Cardiac fibroblast (primary cell): ENCODE measurements around the gene SPATA21.

Experiments used
- DNase-seq, 2 donors: peaks; one replicate each; pipeline versions ENCODE4 v3.0.0 to v3.0.0-alpha.2; 2010; ENCODE audit warnings: low read depth in 2 of 2
- H3K4me3 ChIP-seq, 2 donors: replicated peaks in 1 of 2; 1 replicate in 1 of 2; 2 replicates in 1 of 2; pipeline ENCODE4 v1.5.1; 2011; ENCODE audit warnings: low read depth in 2 of 2, low read length in 2 of 2, mild to moderate bottlenecking in 2 of 2, moderate library complexity in 1 of 2
- CTCF ChIP-seq: IDR thresholded peaks from one replicate; pipeline ENCODE4 v1.5.1; 2011; ENCODE audit warnings: low read depth, mild to moderate bottlenecking, low read length, inconsistent platforms

The SPATA21 gene

GRCh38 chr1:16352842-16353535 lies 84.2 kb downstream of the SPATA21 start:
- H3K4me3 ChIP-seq = peak overlapping the region; percentile 37 to 95
- TF ChIP-seq CTCF = no peak
- no peak for DNase-seq

- DNase-seq = peak; percentile 90 to 95
- H3K4me3 ChIP-seq = peak within 1 kb of the TSS; percentile 94 to 95
- no peak for TF ChIP-seq CTCF
Measured at GRCh38 chr1:16351994-16352841, 85.0 kb downstream of the SPATA21 start, which contains the start of gene FBXO42. Gene FBXO42, minus strand, starts transcription at chr1:16352480. Its CDS starts 37,062 bp downstream, at chr1:16315418.

- DNase-seq = peak; percentile 35 to 50
- TF ChIP-seq CTCF = no peak
Measured at GRCh38 chr1:16351456-16351993, 85.7 kb downstream of the SPATA21 start.

GRCh38 chr1:16349847-16350406 lies 87.3 kb downstream of the SPATA21 start:
- DNase-seq = peak in 1 of 2 donors; percentile 33
- no peak for TF ChIP-seq CTCF
- no peak overlapping the region for H3K4me3 ChIP-seq

More at GRCh38 chr1:16351456-16351993, 85.7 kb downstream of the SPATA21 start:
- H3K4me3 ChIP-seq = peak overlapping the region; percentile 94 to 95
